HCT116 (cell line): ENCODE data around the gene AFTPH. TPM values are rescaled to one million over a fixed set of nuclear protein-coding genes. Genes with fewer than 3 reads are reported as not detected.

Experiments used
- ATAC-seq: fragments of 200-7000 bp; cut with Tn5 transposase; 2 replicates; pipeline ENCODE4 v1.9.1; 2020; ENCODE audit warnings: mild to moderate bottlenecking, moderate library complexity
- BruUV-seq: library from RNA; stranded (reverse); fragments of 400-500 nt; replicated peaks from 2 replicates; lab custom pipeline; 2021; lab: Mats Ljungman, UMichigan
- CTCF ChIA-PET: fragments of 300-600 bp; sonication (Branson Sonifier 250); formaldehyde crosslinking; loops from one replicate; lab custom pipeline; 2021; ENCODE audit warnings: antibody characterized with exemption; lab: Charles Lee
- POLR2A ChIA-PET: fragments of 300-600, 350-600 bp; sonication (Branson Sonifier 250); formaldehyde crosslinking; loops from one replicate; lab custom pipeline; 2021; ENCODE audit warnings: antibody characterized with exemption; lab: Charles Lee
- RAD21 ChIA-PET, 2 experiments: fragments of 300-600 bp; sonication (Branson Sonifier 250); formaldehyde crosslinking; loops; one replicate each; lab custom pipeline; 2023; ENCODE audit warnings: low total read pairs in 2 of 2; ENCODE audit not compliant: uncharacterized antibody in 2 of 2, unreplicated experiment in 2 of 2, low non-redundant PET in 1 of 2; lab: Charles Lee
- DNase-seq: peaks from one replicate; pipeline ENCODE4 v3.0.0-alpha.2; 2010; ENCODE audit warnings: low read depth, low spot score
- H2AFZ ChIP-seq: fragments of 200-600 bp; shearing (Covaris generic), sonication (generic); 2 replicates; pipeline ENCODE4 v1.6.1; 2017; ENCODE audit warnings: low read depth, mixed run types, mixed read lengths, antibody characterized with exemption, low read length; ENCODE audit not compliant: poor library complexity, severe bottlenecking
- H3K27ac ChIP-seq: 2 replicates; pipeline ENCODE4 v1.5.1; 2012; ENCODE audit warnings: low read depth, low read length
- H3K27me3 ChIP-seq: fragments of 200-600 bp; sonication (generic); 2 replicates; pipeline ENCODE4 v1.6.1; 2016; ENCODE audit warnings: mixed run types, low read length, mixed read lengths; ENCODE audit not compliant: insufficient read depth
- H3K36me3 ChIP-seq, 2 experiments: fragments of 200-500 bp in 1 of 2; fragments of 200-600 bp in 1 of 2; sonication (Bioruptor generic) in 1 of 2; sonication (generic) in 1 of 2; 2 replicates each; pipeline versions ENCODE4 v1.5.1 to v1.6.1; 2014 to 2016; ENCODE audit warnings: low read length in 2 of 2, inconsistent platforms in 1 of 2, mixed read lengths in 1 of 2, mixed run types in 1 of 2; ENCODE audit not compliant: insufficient read depth in 2 of 2, control insufficient read depth in 1 of 2
- H3K4me1 ChIP-seq, 2 experiments: fragments of 200-600 bp in 1 of 2; sonication (generic) in 1 of 2; 2 replicates each; pipeline versions ENCODE4 v1.5.1 to v1.6.1; 2012 to 2017; ENCODE audit warnings: low read length in 2 of 2, inconsistent platforms in 1 of 2, mild to moderate bottlenecking in 1 of 2, mixed read lengths in 1 of 2, mixed run types in 1 of 2, moderate library complexity in 1 of 2; ENCODE audit not compliant: insufficient read depth in 2 of 2, control insufficient read depth in 1 of 2
- H3K4me2 ChIP-seq: fragments of 200-600 bp; sonication (generic); 2 replicates; pipeline ENCODE4 v1.6.1; 2017; ENCODE audit warnings: mixed run types, low read length, mixed read lengths
- H3K4me3 ChIP-seq, 2 experiments: fragments of 200-600 bp in 1 of 2; sonication (generic) in 1 of 2; replicated peaks in 1 of 2; 2 replicates each; pipeline ENCODE4 v1.5.1; 2011 to 2016; ENCODE audit warnings: low read length in 2 of 2, control low read depth in 1 of 2, low read depth in 1 of 2, mild to moderate bottlenecking in 1 of 2, mixed read lengths in 1 of 2, mixed run types in 1 of 2
- H3K79me2 ChIP-seq: fragments of 200-600 bp; sonication (generic); 2 replicates; pipeline ENCODE4 v1.6.1; 2017; ENCODE audit warnings: mild to moderate bottlenecking, mixed run types, low read length, moderate library complexity, mixed read lengths; ENCODE audit not compliant: insufficient read depth
- H3K9ac ChIP-seq: fragments of 200-600 bp; sonication (generic); 2 replicates; pipeline ENCODE4 v1.6.1; 2016; ENCODE audit warnings: low read length, mixed read lengths
- H3K9me2 ChIP-seq: fragments of 200-600 bp; sonication (generic), shearing (Covaris generic); 2 replicates; pipeline ENCODE4 v1.6.1; 2017; ENCODE audit warnings: mixed run types, mild to moderate bottlenecking, moderate library complexity; ENCODE audit not compliant: insufficient read depth
- H3K9me3 ChIP-seq, 2 experiments: fragments of 200-500 bp in 1 of 2; fragments of 200-600 bp in 1 of 2; sonication (Bioruptor generic) in 1 of 2; sonication (generic) in 1 of 2; 2 replicates each; pipeline ENCODE4 v1.6.1; 2014 to 2017; ENCODE audit warnings: low read length in 2 of 2, mixed read lengths in 2 of 2, inconsistent platforms in 1 of 2, low read depth in 1 of 2, mild to moderate bottlenecking in 1 of 2, mixed run types in 1 of 2, moderate library complexity in 1 of 2; ENCODE audit not compliant: control insufficient read depth in 1 of 2, insufficient read depth in 1 of 2
- H4K20me1 ChIP-seq: fragments of 200-600 bp; sonication (generic), shearing (Covaris generic); 2 replicates; pipeline ENCODE4 v1.6.1; 2017; ENCODE audit warnings: mixed run types, mild to moderate bottlenecking, moderate library complexity; ENCODE audit not compliant: insufficient read depth
- CBX3 ChIP-seq: IDR thresholded peaks from 2 replicates; pipeline ENCODE4 v1.6.1; 2012; ENCODE audit warnings: low read depth
- CEBPB ChIP-seq: IDR thresholded peaks from 2 replicates; pipeline ENCODE4 v1.6.1; 2012; ENCODE audit warnings: low read depth
- CTCF ChIP-seq, 3 experiments: fragments of 200-600 bp in 1 of 3; sonication (generic) in 1 of 3; IDR thresholded peaks in 2 of 3; conservative IDR thresholded peaks in 1 of 3; 2 replicates each; pipeline ENCODE4 v1.5.1; 2012 to 2017; ENCODE audit warnings: low read depth in 2 of 3, low read length in 2 of 3, antibody characterized with exemption in 1 of 3, borderline replicate concordance in 1 of 3, control low read depth in 1 of 3, mild to moderate bottlenecking in 1 of 3, mixed read lengths in 1 of 3, mixed run types in 1 of 3, moderate library complexity in 1 of 3; ENCODE audit not compliant: insufficient read depth in 1 of 3
- ELF1 ChIP-seq: IDR thresholded peaks from 2 replicates; pipeline ENCODE4 v1.6.1; 2012; ENCODE audit warnings: low read depth, borderline replicate concordance
- EZH2 ChIP-seq: fragments of 200-600 bp; sonication (generic); IDR thresholded peaks from 2 replicates; pipeline ENCODE4 v1.6.1; 2017; ENCODE audit warnings: antibody characterized with exemption, mixed run types
- FOSL1 ChIP-seq: IDR thresholded peaks from 2 replicates; pipeline ENCODE4 v1.6.1; 2012; ENCODE audit warnings: low read depth
- JUND ChIP-seq: IDR thresholded peaks from 2 replicates; pipeline ENCODE4 v1.6.1; 2012
- POLR2AphosphoS5 ChIP-seq: IDR thresholded peaks from 2 replicates; pipeline ENCODE4 v1.6.1; 2011; ENCODE audit warnings: mild to moderate bottlenecking, low read depth, low read length, moderate library complexity
- SP1 ChIP-seq: IDR thresholded peaks from 2 replicates; pipeline ENCODE4 v1.6.1; 2012; ENCODE audit warnings: low read depth
- SRF ChIP-seq: IDR thresholded peaks from 2 replicates; pipeline ENCODE4 v1.6.1; 2012; ENCODE audit warnings: low read depth
- TCF7L2 ChIP-seq: IDR thresholded peaks from 2 replicates; pipeline ENCODE4 v1.7.0; 2011; ENCODE audit warnings: borderline replicate concordance, inconsistent platforms; ENCODE audit not compliant: insufficient read depth, insufficient read length; ENCODE audit errors: extremely low read depth
- YY1 ChIP-seq: IDR thresholded peaks from 2 replicates; pipeline ENCODE4 v1.6.1; 2011; ENCODE audit warnings: low read length, low read depth, moderate library complexity, mild to moderate bottlenecking; ENCODE audit not compliant: insufficient replicate concordance; ENCODE audit errors: extremely low read depth
- ZNF274 ChIP-seq: fragments of 200-500 bp; sonication (Bioruptor generic); IDR thresholded peaks from 2 replicates; pipeline ENCODE4 v1.6.1; 2014; ENCODE audit warnings: mild to moderate bottlenecking, low read depth, low read length, inconsistent platforms
- intact Hi-C: fragments of 100-400 bp; cut with micrococcal nuclease; formaldehyde crosslinking; loops from 2 replicates; pipeline ENCODE4 v1.10.0; 2022
- total RNA-seq: library from RNA; stranded (reverse); gene quantifications from one replicate; pipeline ENCODE4 v1.2.1, GENCODE V29; 2021; ENCODE audit not compliant: unreplicated experiment
- TF ChIP-seq, protein P1 (sequence below): IDR thresholded peaks from 2 replicates; pipeline ENCODE4 v1.6.1; 2011; ENCODE audit warnings: mild to moderate bottlenecking, low read length, moderate library complexity; ENCODE audit not compliant: insufficient replicate concordance; ENCODE audit errors: extremely low read depth
- TF ChIP-seq, protein P2 (sequence below): IDR thresholded peaks from 2 replicates; pipeline ENCODE4 v1.6.1; 2012
- TF ChIP-seq, protein P3 (sequence below): IDR thresholded peaks from 2 replicates; pipeline ENCODE4 v1.6.1; 2012

AFTPH gene
- total RNA-seq, 1 experiment from 2014 or later, result 23.6 TPM

- TF ChIP-seq ZNF274 (no peak), POLR2AphosphoS5 (no peak), CTCF (IDR thresholded peaks at IDR 0.05 in 2 of 3, conservative IDR thresholded peaks at IDR 0.05 in 1 of 3; ENCODE audit: borderline replicate concordance in 1 of 3, insufficient read depth in 1 of 3, low read depth in 2 of 3, low read length in 2 of 3) (no peak)
These were observed 50.7 kb downstream of the AFTPH start (continued) for GRCh38 chr2:64574871-64575270.

- no peak overlapping the region for H2AFZ ChIP-seq
- no peak overlapping the region for H3K27ac ChIP-seq
- peaks cover 0 to 5% of the 10 kb centered on the region in 2 experiments; a peak in 2 of 4 replicates for H3K36me3 ChIP-seq
- no peaks in the 10 kb centered on the region for H3K27me3 ChIP-seq
- ChIA-PET CTCF (interaction anchor here (1.0 kb wide), 1 partner anchor 20 kb away, joined by 3 read pairs; no protein-coding TSS in a partner anchor), POLR2A (no interaction called here), RAD21 (no interaction called here)
- no TSS peak for BruUV-seq
- H3K4me2 ChIP-seq, result no peak overlapping the region
- H3K9ac ChIP-seq, result no peak overlapping the region
- no peak for DNase-seq
- no peaks in the 10 kb centered on the region for H3K9me3 ChIP-seq
- no peak overlapping the region for H3K4me3 ChIP-seq
- no peaks in the 10 kb centered on the region for H3K9me2 ChIP-seq
- H4K20me1 ChIP-seq, result no peaks in the 10 kb centered on the region
- no peak for ATAC-seq
- no peaks in the 10 kb centered on the region for H3K4me1 ChIP-seq
- H3K79me2 ChIP-seq, result no peaks in the 10 kb centered on the region
- intact Hi-C loops, result no loop called here
- TF ChIP-seq CTCF (IDR thresholded peaks at IDR 0.05 in 2 of 3, conservative IDR thresholded peaks at IDR 0.05 in 1 of 3; ENCODE audit: borderline replicate concordance in 1 of 3, insufficient read depth in 1 of 3, low read depth in 2 of 3, low read length in 2 of 3) (no peak), TCF7L2 (no peak), ELF1 (no peak), CBX3 (no peak), FOSL1 (no peak), EZH2 (no peak), SP1 (no peak), YY1 (no peak), POLR2AphosphoS5 (no peak), JUND (no peak), CEBPB (no peak), SRF (no peak)
- TF ChIP-seq, protein P1, sequence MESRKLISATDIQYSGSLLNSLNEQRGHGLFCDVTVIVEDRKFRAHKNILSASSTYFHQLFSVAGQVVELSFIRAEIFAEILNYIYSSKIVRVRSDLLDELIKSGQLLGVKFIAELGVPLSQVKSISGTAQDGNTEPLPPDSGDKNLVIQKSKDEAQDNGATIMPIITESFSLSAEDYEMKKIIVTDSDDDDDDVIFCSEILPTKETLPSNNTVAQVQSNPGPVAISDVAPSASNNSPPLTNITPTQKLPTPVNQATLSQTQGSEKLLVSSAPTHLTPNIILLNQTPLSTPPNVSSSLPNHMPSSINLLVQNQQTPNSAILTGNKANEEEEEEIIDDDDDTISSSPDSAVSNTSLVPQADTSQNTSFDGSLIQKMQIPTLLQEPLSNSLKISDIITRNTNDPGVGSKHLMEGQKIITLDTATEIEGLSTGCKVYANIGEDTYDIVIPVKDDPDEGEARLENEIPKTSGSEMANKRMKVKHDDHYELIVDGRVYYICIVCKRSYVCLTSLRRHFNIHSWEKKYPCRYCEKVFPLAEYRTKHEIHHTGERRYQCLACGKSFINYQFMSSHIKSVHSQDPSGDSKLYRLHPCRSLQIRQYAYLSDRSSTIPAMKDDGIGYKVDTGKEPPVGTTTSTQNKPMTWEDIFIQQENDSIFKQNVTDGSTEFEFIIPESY, result no peak
- TF ChIP-seq, protein P2, sequence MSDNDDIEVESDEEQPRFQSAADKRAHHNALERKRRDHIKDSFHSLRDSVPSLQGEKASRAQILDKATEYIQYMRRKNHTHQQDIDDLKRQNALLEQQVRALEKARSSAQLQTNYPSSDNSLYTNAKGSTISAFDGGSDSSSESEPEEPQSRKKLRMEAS, result no peak
- TF ChIP-seq, protein P3, sequence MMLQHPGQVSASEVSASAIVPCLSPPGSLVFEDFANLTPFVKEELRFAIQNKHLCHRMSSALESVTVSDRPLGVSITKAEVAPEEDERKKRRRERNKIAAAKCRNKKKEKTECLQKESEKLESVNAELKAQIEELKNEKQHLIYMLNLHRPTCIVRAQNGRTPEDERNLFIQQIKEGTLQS, result no peak
These were observed 56.9 kb downstream of the AFTPH start for GRCh38 chr2:64581018-64581417.
